GM19193 (cell line): ENCODE results near the gene FCRL3.

Experiments used
- POLR2A ChIP-seq: IDR thresholded peaks from 4 replicates; pipeline ENCODE4 v1.6.1; 2011; ENCODE audit not compliant: insufficient read depth, insufficient read length; ENCODE audit errors: extremely low read depth

The FCRL3 gene

GRCh38 chr1:157696966-157697628 lies 3.5 kb downstream of the FCRL3 start:
- TF ChIP-seq POLR2A = no peak

- no peak for TF ChIP-seq POLR2A
Measured at GRCh38 chr1:157695417-157695816, 5.2 kb downstream of the FCRL3 start.

- no peak for TF ChIP-seq POLR2A
Measured at GRCh38 chr1:157691285-157691920, 9.2 kb downstream of the FCRL3 start.

GRCh38 chr1:157682710-157683437 lies 17.7 kb downstream of the FCRL3 start:
- no peak for TF ChIP-seq POLR2A

DNA sequence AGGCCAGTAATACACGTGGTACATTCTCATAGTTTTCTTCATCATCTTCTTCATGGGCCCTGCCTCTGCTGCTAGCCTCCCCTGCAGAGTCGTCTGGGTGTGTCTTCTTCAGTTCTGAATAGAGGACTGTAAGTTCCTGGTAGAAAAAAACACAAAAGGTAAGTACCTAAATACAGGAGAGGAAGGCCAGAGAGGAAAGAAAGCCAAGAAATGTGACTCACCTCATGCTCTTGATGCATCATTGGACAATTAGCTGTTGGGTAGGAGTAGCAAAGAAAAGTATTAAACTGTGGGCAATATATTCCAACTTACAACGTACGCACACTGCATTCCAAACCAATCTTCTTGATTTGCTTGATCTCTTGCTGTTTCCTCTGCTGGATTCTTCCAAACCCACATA lies 21.8 kb downstream of the FCRL3 start:
- TF ChIP-seq POLR2A = no peak

DNA sequence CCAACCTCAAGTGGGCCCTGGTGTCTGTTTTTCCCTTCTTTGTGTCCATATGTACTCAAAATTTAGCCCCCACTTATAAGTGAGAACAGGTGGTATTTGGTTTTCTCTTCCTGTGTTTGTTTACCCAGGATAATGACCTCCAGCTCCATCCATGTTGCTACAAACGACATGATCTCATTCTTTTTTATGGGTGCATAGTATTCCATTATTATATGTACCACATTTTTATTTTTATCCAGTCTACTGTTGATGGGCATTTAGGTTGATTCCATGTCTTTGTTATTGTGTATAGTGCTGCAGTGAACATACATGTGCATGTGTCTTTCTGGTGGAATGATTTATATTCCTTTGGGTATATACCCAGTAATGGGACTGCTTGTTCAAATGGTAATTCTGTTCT lies 27.6 kb downstream of the FCRL3 start:
- no peak for TF ChIP-seq POLR2A

GRCh38 chr1:157671895-157672294 lies 28.7 kb downstream of the FCRL3 start:
- TF ChIP-seq POLR2A = no peak

- no peak for TF ChIP-seq POLR2A
Measured at GRCh38 chr1:157659576-157660247, 40.9 kb downstream of the FCRL3 start.

DNA sequence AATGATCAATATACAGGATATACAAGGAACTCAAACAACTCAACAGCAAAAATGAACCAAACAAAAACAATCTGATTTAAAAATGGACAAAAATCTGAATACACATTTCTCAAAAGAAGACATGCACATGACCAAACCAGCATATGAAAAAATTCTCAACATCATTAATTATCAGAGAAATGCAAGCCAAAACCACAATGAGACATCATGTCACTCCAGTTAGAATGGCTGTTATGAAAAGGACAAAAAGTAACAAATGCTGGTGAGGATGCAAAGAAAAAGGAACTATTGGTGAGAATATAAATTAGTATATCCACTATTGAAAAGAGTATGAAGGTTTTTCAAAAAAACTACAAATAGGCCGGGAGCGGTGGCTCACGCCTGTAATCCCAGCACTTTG lies 42.0 kb downstream of the FCRL3 start:
- no peak for TF ChIP-seq POLR2A

GRCh38 chr1:157653494-157653873 lies 47.1 kb downstream of the FCRL3 start:
- TF ChIP-seq POLR2A = no peak

- no peak for TF ChIP-seq POLR2A
Measured at GRCh38 chr1:157652859-157653493, 47.6 kb downstream of the FCRL3 start.

GRCh38 chr1:157648317-157648716 lies 52.3 kb downstream of the FCRL3 start:
- no peak for TF ChIP-seq POLR2A

- TF ChIP-seq POLR2A = no peak
Measured at GRCh38 chr1:157646144-157646543, 54.4 kb downstream of the FCRL3 start.

GRCh38 chr1:157641177-157641576 lies 59.4 kb downstream of the FCRL3 start:
- no peak for TF ChIP-seq POLR2A

DNA sequence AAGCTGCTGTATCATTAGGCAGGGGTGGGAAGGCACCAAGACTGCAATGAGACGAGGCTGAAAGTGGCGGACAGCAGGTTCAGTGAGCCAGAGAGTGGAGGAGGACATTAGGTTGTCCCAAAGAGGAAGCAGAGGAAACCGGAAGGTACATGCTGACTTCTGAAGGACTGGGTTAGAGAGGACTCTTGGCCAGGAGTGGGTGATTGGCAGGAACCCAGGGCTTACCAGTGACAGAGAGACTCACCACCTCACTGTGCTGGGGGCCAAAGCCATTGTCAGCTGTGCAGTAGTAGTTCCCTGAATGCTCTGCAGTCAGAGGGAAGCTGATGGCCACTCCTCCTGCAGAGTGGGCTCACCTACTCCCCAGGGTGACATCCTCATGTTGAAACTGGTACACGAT lies 60.8 kb downstream of the FCRL3 start:
- no peak for TF ChIP-seq POLR2A

GRCh38 chr1:157628773-157629172 lies 71.8 kb downstream of the FCRL3 start:
- TF ChIP-seq POLR2A = no peak
